CD4-positive, alpha-beta T cell treated with Interferon alpha-2 for 1 hour (primary cell): ENCODE measurements around the gene CLDN11.

Experiments used
- DNase-seq, 2 donors: peaks; one replicate each; pipeline ENCODE4 v3.0.0-alpha.2; 2020 to 2022

Gene CLDN11

GRCh38 chr3:170473358-170473757, 54.7 kb downstream of the CLDN11 start:
- DNase-seq: no peak

- DNase-seq: no peak
Observed at GRCh38 chr3:170475092-170475685, 56.5 kb downstream of the CLDN11 start.

GRCh38 chr3:170476291-170476690, 57.6 kb downstream of the CLDN11 start:
- DNase-seq: no peak

- no peak for DNase-seq
Observed at GRCh38 chr3:170477395-170477794, 58.7 kb downstream of the CLDN11 start.

- DNase-seq: no peak
Observed at GRCh38 chr3:170480111-170480510, 61.4 kb downstream of the CLDN11 start.

- no peak for DNase-seq
Observed at GRCh38 chr3:170482199-170482598, 63.5 kb downstream of the CLDN11 start.

GRCh38 chr3:170483485-170484262, 65.0 kb downstream of the CLDN11 start:
- DNase-seq: no peak
